Stomach (tissue), 4 donors: Measurements from ENCODE around the gene TEX261.

ENCODE experiments used
- EP300 ChIP-seq: sonication (generic); formaldehyde crosslinking; IDR thresholded peaks from one replicate; pipeline ENCODE4 v1.6.1; 2017; ENCODE audit warnings: antibody characterized with exemption
- POLR2A ChIP-seq, 4 donors: fragments of 450-650 bp; IDR thresholded peaks; one replicate each; pipeline ENCODE4 v1.6.1; 2016; ENCODE audit warnings: antibody characterized with exemption in 4 of 4, control low read depth in 2 of 4, mild to moderate bottlenecking in 1 of 4, moderate library complexity in 1 of 4
- POLR2AphosphoS5 ChIP-seq, 3 donors: sonication (generic); formaldehyde crosslinking; IDR thresholded peaks; one replicate each; pipeline ENCODE4 v1.6.1; 2016; ENCODE audit warnings: antibody characterized with exemption in 3 of 3
- TF ChIP-seq, protein P1 (sequence below), 7 experiments: fragments of 450-650 bp in 4 of 7; fragments of 200-600 bp in 3 of 7; sonication (generic) in 3 of 7; IDR thresholded peaks; one replicate each; pipeline ENCODE4 v1.5.1; 2016 to 2019; ENCODE audit warnings: antibody characterized with exemption in 7 of 7, control low read depth in 2 of 7, mild to moderate bottlenecking in 1 of 7

DNA sequence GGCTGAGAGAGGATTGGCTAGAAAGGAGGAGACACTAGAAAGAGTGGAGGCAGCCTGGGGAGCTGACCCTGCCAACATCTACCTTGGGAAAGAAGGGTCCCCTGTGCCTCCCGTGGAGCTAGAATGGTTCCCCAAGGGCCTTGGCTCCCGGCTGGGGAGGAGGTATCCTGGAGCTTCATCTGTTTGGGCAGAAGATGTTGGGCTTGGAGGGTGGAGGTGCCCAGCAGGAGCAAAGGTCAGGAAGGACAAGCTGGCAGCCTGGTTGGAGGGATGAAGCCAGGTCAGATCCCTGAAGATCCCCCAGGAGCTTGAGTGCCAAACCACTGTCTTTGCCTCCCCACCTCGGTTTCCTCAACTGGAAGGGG lies 56.1 kb downstream of the TEX261 start:
- TF ChIP-seq, protein P1, sequence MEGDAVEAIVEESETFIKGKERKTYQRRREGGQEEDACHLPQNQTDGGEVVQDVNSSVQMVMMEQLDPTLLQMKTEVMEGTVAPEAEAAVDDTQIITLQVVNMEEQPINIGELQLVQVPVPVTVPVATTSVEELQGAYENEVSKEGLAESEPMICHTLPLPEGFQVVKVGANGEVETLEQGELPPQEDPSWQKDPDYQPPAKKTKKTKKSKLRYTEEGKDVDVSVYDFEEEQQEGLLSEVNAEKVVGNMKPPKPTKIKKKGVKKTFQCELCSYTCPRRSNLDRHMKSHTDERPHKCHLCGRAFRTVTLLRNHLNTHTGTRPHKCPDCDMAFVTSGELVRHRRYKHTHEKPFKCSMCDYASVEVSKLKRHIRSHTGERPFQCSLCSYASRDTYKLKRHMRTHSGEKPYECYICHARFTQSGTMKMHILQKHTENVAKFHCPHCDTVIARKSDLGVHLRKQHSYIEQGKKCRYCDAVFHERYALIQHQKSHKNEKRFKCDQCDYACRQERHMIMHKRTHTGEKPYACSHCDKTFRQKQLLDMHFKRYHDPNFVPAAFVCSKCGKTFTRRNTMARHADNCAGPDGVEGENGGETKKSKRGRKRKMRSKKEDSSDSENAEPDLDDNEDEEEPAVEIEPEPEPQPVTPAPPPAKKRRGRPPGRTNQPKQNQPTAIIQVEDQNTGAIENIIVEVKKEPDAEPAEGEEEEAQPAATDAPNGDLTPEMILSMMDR (IDR thresholded peaks at IDR 0.05) = no peak
- TF ChIP-seq POLR2AphosphoS5 (IDR thresholded peaks at IDR 0.05) (no peak), POLR2A (IDR thresholded peaks at IDR 0.05) (no peak), EP300 (no peak)
